HepG2 (cell line): ENCODE measurements around the gene MEMO1. TPM values are rescaled to one million over a fixed set of nuclear protein-coding genes. Genes with fewer than 3 reads are reported as not detected.
A peak's percentile ranks its signal among the peaks of the same experiment; 100 is the strongest.
"Not testable (repeated sequence)": the region's sequence is repeated elsewhere in the genome, so short reads cannot be mapped to it uniquely, and the experiment has no call there.

Experiments used
- ATAC-seq: fragments of 200-7000 bp; cut with Tn5 transposase; 3 replicates; pipeline ENCODE4 v1.9.1; 2020; ENCODE audit warnings: mild to moderate bottlenecking, moderate library complexity
- BruUV-seq: library from RNA; stranded (reverse); fragments of 400-500 nt; replicated peaks from 2 replicates; lab custom pipeline; 2021; lab: Mats Ljungman, UMichigan
- CTCF ChIA-PET: fragments of 300-600 bp; formaldehyde crosslinking; extraction: SDS; loops from one replicate; lab custom pipeline; 2021; ENCODE audit warnings: low total read pairs, inconsistent platforms, low intra/inter-chr PET ratio; lab: Yijun Ruan, JAX
- POLR2A ChIA-PET: fragments of 350-600 bp; sonication (Branson Sonifier 250); formaldehyde crosslinking; loops from one replicate; lab custom pipeline; 2020; ENCODE audit warnings: antibody characterized with exemption, inconsistent platforms; lab: Yijun Ruan, JAX
- DNase-seq: peaks from one replicate; pipeline ENCODE4 v3.0.0-alpha.2; 2015; ENCODE audit warnings: low spot score
- FAIRE-seq: peaks from 3 replicates; lab custom pipeline; 2011; peaks lifted over from hg19 to GRCh38; lab: Jason Lieb, UNC
- H2AFZ ChIP-seq: one replicate; pipeline ENCODE4 v1.6.1; 2011; ENCODE audit warnings: low read length, inconsistent platforms
- H3K27ac ChIP-seq: fragments of 300-600 bp; 3 replicates; pipeline ENCODE4 v1.8.0; 2011; ENCODE audit warnings: mixed run types, mild to moderate bottlenecking, mixed read lengths, low read length, inconsistent platforms; ENCODE audit not compliant: insufficient read depth; ENCODE audit errors: extremely low read length
- H3K27me3 ChIP-seq, 2 experiments: fragments of 200-600 bp in 1 of 2; 2 replicates in 1 of 2; 3 replicates in 1 of 2; pipeline versions ENCODE4 v1.6.0 to v1.8.0; 2011; ENCODE audit warnings: low read length in 2 of 2, mild to moderate bottlenecking in 2 of 2, moderate library complexity in 2 of 2, inconsistent platforms in 1 of 2; ENCODE audit not compliant: insufficient read depth in 2 of 2, control insufficient read depth in 1 of 2
- H3K36me3 ChIP-seq, 2 experiments: fragments of 200-600 bp in 1 of 2; replicated peaks in 1 of 2; 2 replicates in 1 of 2; 3 replicates in 1 of 2; pipeline versions ENCODE4 v1.5.1 to v1.8.0; 2011; ENCODE audit warnings: low read length in 2 of 2, inconsistent platforms in 1 of 2; ENCODE audit not compliant: insufficient read depth in 2 of 2, control insufficient read depth in 1 of 2
- H3K4me1 ChIP-seq: 2 replicates; pipeline ENCODE4 v1.5.1; 2012; ENCODE audit warnings: low read length, inconsistent platforms; ENCODE audit not compliant: insufficient read depth
- H3K4me2 ChIP-seq: 2 replicates; pipeline ENCODE4 v1.6.0; 2011; ENCODE audit warnings: low read depth, low read length, inconsistent platforms
- H3K4me3 ChIP-seq, 3 experiments: fragments of 200-600 bp in 1 of 3; sonication (generic), shearing (Covaris generic) in 1 of 3; replicated peaks in 1 of 3; 2 replicates each; pipeline ENCODE4 v1.5.1; 2011 to 2016; ENCODE audit warnings: low read length in 3 of 3, inconsistent platforms in 2 of 3, low read depth in 2 of 3, mild to moderate bottlenecking in 2 of 3, control low read depth in 1 of 3, mixed read lengths in 1 of 3; ENCODE audit not compliant: insufficient read depth in 1 of 3
- H3K79me2 ChIP-seq: one replicate; pipeline ENCODE4 v1.6.1; 2011; ENCODE audit warnings: low read length, inconsistent platforms; ENCODE audit not compliant: insufficient read depth
- H3K9ac ChIP-seq: 2 replicates; pipeline ENCODE4 v1.6.0; 2011; ENCODE audit warnings: mild to moderate bottlenecking, low read depth, low read length, inconsistent platforms; ENCODE audit not compliant: insufficient read depth
- H3K9me3 ChIP-seq: 2 replicates; pipeline ENCODE4 v1.5.1; 2012; ENCODE audit warnings: mild to moderate bottlenecking, low read length
- H4K20me1 ChIP-seq: 2 replicates; pipeline ENCODE4 v1.6.0; 2011; ENCODE audit warnings: inconsistent platforms, mild to moderate bottlenecking, low read length, moderate library complexity; ENCODE audit not compliant: insufficient read depth
- ATF7-NPFF ChIP-seq: sonication (generic); formaldehyde crosslinking; IDR thresholded peaks from 2 replicates; pipeline ENCODE4 v1.8.1; 2023; ENCODE audit warnings: mild to moderate bottlenecking, low read depth, missing genetic modification reagents, moderate library complexity
- ZNF121 ChIP-seq: sonication (generic); formaldehyde crosslinking; IDR thresholded peaks from 2 replicates; pipeline ENCODE4 v1.5.0; 2020; ENCODE audit warnings: mild to moderate bottlenecking, missing genetic modification reagents
- ZNF326 ChIP-seq: sonication (generic); formaldehyde crosslinking; IDR thresholded peaks from 2 replicates; pipeline ENCODE4 v1.4.0; 2020; ENCODE audit warnings: missing genetic modification reagents, borderline replicate concordance
- WGBS: methylation state at CpG from one replicate; pipeline ENCODE4 v1.1.6; 2017; ENCODE audit warnings: low lambda C conversion rate; 5-methylcytosine and 5-hydroxymethylcytosine counted together
- in situ Hi-C: cut with HindIII; loops from 2 replicates; pipeline ENCODE4 v1.10.0; 2017; ENCODE audit warnings: low pct_unique_long_range_greater_than_20kb; ENCODE audit not compliant: extremely low pct_ligation_motif_present
- intact Hi-C: fragments of 100-400 bp; cut with micrococcal nuclease; formaldehyde crosslinking; loops from one replicate; pipeline ENCODE4 v1.10.0; 2022; ENCODE audit not compliant: unreplicated experiment
- polyA plus RNA-seq, 8 experiments: library from polyadenylated mRNA; depleted of rRNA in 3 of 8; stranded (reverse) in 7 of 8; unstranded in 1 of 8; fragments of >200 nt; fragmentation: Illumina TruSeq in 4 of 8; extraction: Trizol in 4 of 8; gene quantifications; 2 replicates each; pipeline versions ENCODE4 v1.2.1 to v1.2.3, GENCODE V29; 2011 to 2016; ENCODE audit warnings: low read depth in 4 of 8, missing spikeins in 1 of 8, mixed read lengths in 1 of 8; ENCODE audit not compliant: insufficient read depth in 1 of 8
- total RNA-seq, 5 experiments: library from RNA; depleted of rRNA; stranded (reverse); fragments of >200 nt; fragmentation: Illumina TruSeq; extraction: Trizol; gene quantifications; 2 replicates each; pipeline ENCODE4 v1.2.3, GENCODE V29; 2016; ENCODE audit warnings: low read depth in 1 of 5

Gene MEMO1
- total and polyA plus RNA-seq, 2 of the 13 experiments (the other 11 are each of a cell fraction or from before 2014, with no cell fraction given), result 69.8 to 81.6 TPM

- H3K4me1 ChIP-seq, result no peaks in the 10 kb centered on the region
- no TSS peak for BruUV-seq
These were observed 108.9 kb downstream of the MEMO1 start for GRCh38 chr2:31901900-31902299.

GRCh38 chr2:31900156-31900555 is 110.7 kb downstream of the MEMO1 start:
- ATAC-seq, BruUV-seq: not testable (repeated sequence)
- peaks cover 3 to 25% of the 10 kb centered on the region in 2 experiments; a peak in 3 of 5 replicates for H3K36me3 ChIP-seq

More at GRCh38 chr2:31901900-31902299, 108.9 kb downstream of the MEMO1 start:
- ChIA-PET POLR2A (no interaction called here), CTCF (no interaction called here)
- TF ChIP-seq ATF7-NPFF (CRISPR knock-in tag) (no peak), ZNF326 (CRISPR knock-in tag) (no peak), ZNF121 (peak; percentile 94)
- in situ Hi-C loops (no loop called here), intact Hi-C loops (no loop called here)
- no peak for DNase-seq
- FAIRE-seq, result no peak
- H3K4me2 ChIP-seq, result no peak overlapping the region
- H3K9ac ChIP-seq, result no peak overlapping the region
- no peaks in the 10 kb centered on the region for H3K27me3 ChIP-seq
- H3K9me3 ChIP-seq, result peaks cover 13% of the 10 kb centered on the region
- H4K20me1 ChIP-seq, result no peaks in the 10 kb centered on the region
- H2AFZ ChIP-seq, result no peak overlapping the region
- no peak overlapping the region for H3K4me3 ChIP-seq
- H3K79me2 ChIP-seq, result no peaks in the 10 kb centered on the region
- WGBS, result 92% methylated on average over 2 of the region's 2 CpGs
- no peak overlapping the region for H3K27ac ChIP-seq
- no peak for ATAC-seq
- peaks cover 3 to 22% of the 10 kb centered on the region in 2 experiments; a peak in 3 of 5 replicates for H3K36me3 ChIP-seq

GRCh38 chr2:31898346-31898745 is 112.5 kb downstream of the MEMO1 start:
- in situ Hi-C loops, FAIRE-seq, H3K27ac ChIP-seq, BruUV-seq, DNase-seq, H3K4me3 ChIP-seq, H2AFZ ChIP-seq, H3K27me3 ChIP-seq, H4K20me1 ChIP-seq, POLR2A ChIA-PET, intact Hi-C loops, H3K9ac ChIP-seq, H3K4me2 ChIP-seq, H3K4me1 ChIP-seq, H3K79me2 ChIP-seq, ATAC-seq, CTCF ChIA-PET: not testable (repeated sequence)
- Histone ChIP-seq H3K9me3 (peaks cover 14% of the 10 kb centered on the region), H3K36me3 (peaks cover 4 to 35% of the 10 kb centered on the region in 2 experiments; a peak in 4 of 5 replicates)
- 96% methylated on average over 3 of the region's 3 CpGs for WGBS

More at GRCh38 chr2:31900156-31900555, 110.7 kb downstream of the MEMO1 start:
- intact Hi-C loops, H3K4me1 ChIP-seq, H3K27ac ChIP-seq, H3K9ac ChIP-seq, DNase-seq, FAIRE-seq, POLR2A ChIA-PET, in situ Hi-C loops, H3K4me2 ChIP-seq, CTCF ChIA-PET, H3K4me3 ChIP-seq, H3K79me2 ChIP-seq, H2AFZ ChIP-seq, H4K20me1 ChIP-seq, H3K27me3 ChIP-seq: not testable (repeated sequence)
- H3K9me3 ChIP-seq, result peaks cover 14% of the 10 kb centered on the region
- WGBS, result 98% methylated on average over 2 of the region's 2 CpGs

- H3K4me1 ChIP-seq, CTCF ChIA-PET, FAIRE-seq, H3K4me2 ChIP-seq, DNase-seq, BruUV-seq, ATAC-seq, H3K9ac ChIP-seq, H2AFZ ChIP-seq, H3K4me3 ChIP-seq, H4K20me1 ChIP-seq, intact Hi-C loops, H3K27me3 ChIP-seq, POLR2A ChIA-PET, in situ Hi-C loops, H3K27ac ChIP-seq, H3K79me2 ChIP-seq: not testable (repeated sequence)
- peaks cover 14% of the 10 kb centered on the region for H3K9me3 ChIP-seq
- WGBS, result 96% methylated on average over 4 of the region's 4 CpGs
- peaks cover 4 to 31% of the 10 kb centered on the region in 2 experiments; a peak in 4 of 5 replicates for H3K36me3 ChIP-seq
These were observed 113.5 kb downstream of the MEMO1 start for GRCh38 chr2:31897340-31897739.
